ENCODE results near the gene CADM1. TPM values are rescaled to one million over a fixed set of nuclear protein-coding genes. Genes with fewer than 3 reads are reported as not detected.

CADM1 gene
- total RNA-seq, 2 experiments from 2014 or later = 59.7 to 89.7 TPM

DNA sequence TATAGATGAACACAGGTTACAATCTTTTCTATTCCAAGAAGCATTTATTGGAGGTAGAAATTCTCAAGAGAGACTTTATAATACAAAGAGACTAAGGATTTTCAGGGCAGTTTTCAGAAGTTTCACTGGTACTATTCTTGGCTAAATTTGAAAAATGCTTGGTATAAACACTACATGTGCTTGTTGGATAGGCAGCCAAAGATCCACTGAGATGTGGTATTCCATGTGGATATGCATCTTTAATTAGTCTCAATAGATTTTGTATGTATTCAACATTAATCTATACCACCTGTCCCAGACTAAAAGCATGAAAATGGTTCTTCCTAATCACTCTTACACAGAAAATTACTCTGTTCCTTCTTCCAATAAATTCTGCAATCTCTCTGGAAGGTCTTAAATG lies 232.6 kb downstream of the CADM1 start:
- Histone ChIP-seq H2AFZ (ENCODE audit: low read length) (no peak overlapping the region), H3K27ac (ENCODE audit: low read depth, low read length, poor library complexity, severe bottlenecking) (no peak overlapping the region), H3K4me2 (ENCODE audit: low read length) (no peak overlapping the region), H3K9me3 (ENCODE audit: low read length) (no peaks in the 10 kb centered on the region), H4K20me1 (ENCODE audit: insufficient read depth, low read length) (no peaks in the 10 kb centered on the region), H3K4me1 (ENCODE audit: insufficient read depth, low read length, poor library complexity, severe bottlenecking) (peaks cover 17% of the 10 kb centered on the region), H3K79me2 (ENCODE audit: insufficient read depth, low read depth, low read length) (no peaks in the 10 kb centered on the region), H3K36me3 (ENCODE audit: insufficient read depth, low read length) (no peaks in the 10 kb centered on the region), H3K4me3 (ENCODE audit: low read depth, low read length, poor library complexity, severe bottlenecking) (no peak overlapping the region), H3K9me2 (ENCODE audit: insufficient read depth, low read length) (no peaks in the 10 kb centered on the region)
- TF ChIP-seq, protein P1, sequence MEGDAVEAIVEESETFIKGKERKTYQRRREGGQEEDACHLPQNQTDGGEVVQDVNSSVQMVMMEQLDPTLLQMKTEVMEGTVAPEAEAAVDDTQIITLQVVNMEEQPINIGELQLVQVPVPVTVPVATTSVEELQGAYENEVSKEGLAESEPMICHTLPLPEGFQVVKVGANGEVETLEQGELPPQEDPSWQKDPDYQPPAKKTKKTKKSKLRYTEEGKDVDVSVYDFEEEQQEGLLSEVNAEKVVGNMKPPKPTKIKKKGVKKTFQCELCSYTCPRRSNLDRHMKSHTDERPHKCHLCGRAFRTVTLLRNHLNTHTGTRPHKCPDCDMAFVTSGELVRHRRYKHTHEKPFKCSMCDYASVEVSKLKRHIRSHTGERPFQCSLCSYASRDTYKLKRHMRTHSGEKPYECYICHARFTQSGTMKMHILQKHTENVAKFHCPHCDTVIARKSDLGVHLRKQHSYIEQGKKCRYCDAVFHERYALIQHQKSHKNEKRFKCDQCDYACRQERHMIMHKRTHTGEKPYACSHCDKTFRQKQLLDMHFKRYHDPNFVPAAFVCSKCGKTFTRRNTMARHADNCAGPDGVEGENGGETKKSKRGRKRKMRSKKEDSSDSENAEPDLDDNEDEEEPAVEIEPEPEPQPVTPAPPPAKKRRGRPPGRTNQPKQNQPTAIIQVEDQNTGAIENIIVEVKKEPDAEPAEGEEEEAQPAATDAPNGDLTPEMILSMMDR (conservative IDR thresholded peaks at IDR 0.05; ENCODE audit: low read length) = no peak
- no peak for TF ChIP-seq EZH2phosphoT487 (IDR thresholded peaks at IDR 0.05; ENCODE audit: borderline replicate concordance, low read depth, low read length)
- intact Hi-C loops (cut with micrococcal nuclease; ENCODE audit: unreplicated experiment) = no loop called here
- CTCF ChIA-PET (ENCODE audit: unreplicated experiment) = no interaction called here
- no TSS peak for BruUV-seq (replicated peaks)
- no peak for DNase-seq (ENCODE audit: low spot score)
- POLR2A ChIA-PET = interaction anchor here (0.6 to 2.8 kb wide), 4 partner anchors 10 to 957 kb away, joined by 3 to 9 read pairs (median 5); no protein-coding TSS in a partner anchor

DNA sequence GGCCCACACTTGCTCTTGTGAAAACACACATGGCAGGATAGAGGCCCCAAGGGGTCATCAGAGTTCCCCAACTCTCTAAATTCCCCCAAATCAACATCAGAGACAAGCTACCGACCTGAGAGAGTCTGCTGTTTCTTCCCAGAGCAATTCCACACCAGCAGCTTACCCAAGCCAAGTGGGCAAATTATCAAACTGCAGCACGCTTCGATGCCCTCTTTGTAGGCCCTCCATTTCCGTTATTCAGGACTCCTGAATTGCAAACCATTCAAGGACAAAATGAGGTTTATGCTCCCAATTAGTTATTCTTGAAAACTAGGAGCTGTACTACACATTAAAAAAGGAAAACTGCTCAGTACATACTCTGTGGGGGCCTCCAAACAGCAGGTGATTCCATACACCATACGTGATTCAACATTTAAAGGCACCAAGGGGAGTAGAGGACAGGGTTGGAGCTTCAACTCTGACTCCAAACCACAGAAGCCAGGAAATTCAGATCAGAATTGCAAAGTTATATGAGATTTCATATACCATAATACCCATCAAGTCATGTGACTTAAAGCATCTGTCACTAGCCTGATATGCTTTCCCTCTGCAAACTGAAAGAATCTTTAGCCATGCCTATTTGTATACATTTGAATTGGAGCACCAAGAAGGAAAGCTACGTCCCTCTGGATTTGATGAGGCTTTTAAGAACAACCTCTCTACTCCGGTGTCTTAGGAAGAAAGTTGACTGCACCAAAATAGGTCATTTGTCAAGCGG lies 234.8 kb downstream of the CADM1 start:
- intact Hi-C loops (cut with micrococcal nuclease; ENCODE audit: unreplicated experiment) = no loop called here
- Histone ChIP-seq H3K79me2 (ENCODE audit: insufficient read depth, low read depth, low read length) (no peaks in the 10 kb centered on the region), H3K36me3 (ENCODE audit: insufficient read depth, low read length) (no peaks in the 10 kb centered on the region), H2AFZ (ENCODE audit: low read length) (no peak overlapping the region), H3K4me1 (ENCODE audit: insufficient read depth, low read length, poor library complexity, severe bottlenecking) (peaks cover 24% of the 10 kb centered on the region), H3K9me3 (ENCODE audit: low read length) (no peaks in the 10 kb centered on the region), H3K9me2 (ENCODE audit: insufficient read depth, low read length) (no peaks in the 10 kb centered on the region), H3K4me3 (ENCODE audit: low read depth, low read length, poor library complexity, severe bottlenecking) (no peak overlapping the region), H4K20me1 (ENCODE audit: insufficient read depth, low read length) (no peaks in the 10 kb centered on the region), H3K4me2 (ENCODE audit: low read length) (no peak overlapping the region), H3K27ac (ENCODE audit: low read depth, low read length, poor library complexity, severe bottlenecking) (no peak overlapping the region)
- ChIA-PET POLR2A (interaction anchor here (0.7 to 2.8 kb wide), 4 partner anchors 12 to 34 kb away, joined by 3 to 9 read pairs (median 4); no protein-coding TSS in a partner anchor), CTCF (ENCODE audit: unreplicated experiment) (no interaction called here)
- BruUV-seq (replicated peaks) = no TSS peak
- DNase-seq (ENCODE audit: low spot score) = no peak
- no peak for TF ChIP-seq EZH2phosphoT487 (IDR thresholded peaks at IDR 0.05; ENCODE audit: borderline replicate concordance, low read depth, low read length)

DNA sequence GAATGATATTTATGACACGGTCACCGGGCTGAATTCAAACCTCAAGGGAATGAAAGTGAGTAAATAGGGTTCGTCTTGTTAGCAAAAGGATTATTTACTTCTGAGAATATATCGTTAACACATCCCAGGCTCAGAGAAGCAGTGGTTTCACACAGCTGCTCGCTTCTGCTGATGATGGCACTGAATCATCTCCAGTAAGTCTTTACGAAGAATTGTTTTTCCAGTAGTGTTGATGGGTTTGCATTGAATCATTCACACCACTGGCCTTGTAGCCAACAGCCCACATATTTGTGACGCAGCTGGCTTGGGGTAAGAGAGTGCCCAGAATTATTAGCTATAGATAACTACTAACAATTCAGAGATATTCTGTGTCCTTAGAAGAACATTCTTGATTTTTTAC lies 236.3 kb downstream of the CADM1 start:
- Histone ChIP-seq H3K4me2 (ENCODE audit: low read length) (no peak overlapping the region), H3K79me2 (ENCODE audit: insufficient read depth, low read depth, low read length) (no peaks in the 10 kb centered on the region), H3K4me3 (ENCODE audit: low read depth, low read length, poor library complexity, severe bottlenecking) (no peak overlapping the region), H2AFZ (ENCODE audit: low read length) (no peak overlapping the region), H4K20me1 (ENCODE audit: insufficient read depth, low read length) (no peaks in the 10 kb centered on the region), H3K9me2 (ENCODE audit: insufficient read depth, low read length) (no peaks in the 10 kb centered on the region), H3K36me3 (ENCODE audit: insufficient read depth, low read length) (no peaks in the 10 kb centered on the region), H3K27ac (ENCODE audit: low read depth, low read length, poor library complexity, severe bottlenecking) (no peak overlapping the region), H3K9me3 (ENCODE audit: low read length) (no peaks in the 10 kb centered on the region), H3K4me1 (ENCODE audit: insufficient read depth, low read length, poor library complexity, severe bottlenecking) (peaks cover 25% of the 10 kb centered on the region)
- no peak for DNase-seq (ENCODE audit: low spot score)
- TF ChIP-seq EZH2phosphoT487 (IDR thresholded peaks at IDR 0.05; ENCODE audit: borderline replicate concordance, low read depth, low read length) = no peak
- TF ChIP-seq, protein P1 (conservative IDR thresholded peaks at IDR 0.05; ENCODE audit: low read length) = no peak
- CTCF ChIA-PET (ENCODE audit: unreplicated experiment) = interaction anchor here (0.8 kb wide), 1 partner anchor 12 kb away, joined by 5 read pairs; no protein-coding TSS in a partner anchor
- POLR2A ChIA-PET = no interaction called here
- intact Hi-C loops (cut with micrococcal nuclease; ENCODE audit: unreplicated experiment) = no loop called here
- BruUV-seq (replicated peaks) = no TSS peak
